Esophagus squamous epithelium (tissue), 5 donors: Measurements from ENCODE around the gene DEPDC4. TPM values are rescaled to one million over a fixed set of nuclear protein-coding genes. Genes with fewer than 3 reads are reported as not detected.
"Not testable (repeated sequence)": the region's sequence is repeated elsewhere in the genome, so short reads cannot be mapped to it uniquely, and the experiment has no call there.

Experiments
- DNase-seq: peaks from one replicate; lab custom pipeline; 2025; lab: John Stamatoyannopoulos, UW
- H3K27ac ChIP-seq, 4 donors: fragments of 200-600 bp; sonication (generic); one replicate each; pipeline ENCODE4 v1.5.1; 2016 to 2019; ENCODE audit warnings: mild to moderate bottlenecking in 1 of 4
- H3K27me3 ChIP-seq, 4 donors: fragments of 200-600 bp; sonication (generic); 1 replicate in 3 of 4; 2 replicates in 1 of 4; pipeline versions ENCODE4 v1.5.1 to v1.6.0; 2017 to 2021; ENCODE audit warnings: antibody characterized with exemption in 1 of 4
- H3K36me3 ChIP-seq, 3 donors: fragments of 200-600 bp; sonication (generic); one replicate each; pipeline ENCODE4 v1.5.1; 2016 to 2019
- H3K4me1 ChIP-seq, 3 donors: fragments of 200-600 bp; sonication (generic); one replicate each; pipeline ENCODE4 v1.5.1; 2017 to 2019
- H3K4me3 ChIP-seq, 4 donors: fragments of 200-600 bp; sonication (generic); 1 replicate in 3 of 4; 2 replicates in 1 of 4; pipeline ENCODE4 v1.5.1; 2016 to 2019; ENCODE audit warnings: mild to moderate bottlenecking in 2 of 4, moderate library complexity in 1 of 4
- H3K9me3 ChIP-seq, 3 donors: fragments of 200-600 bp; sonication (generic); one replicate each; pipeline ENCODE4 v1.5.1; 2016 to 2019
- CTCF ChIP-seq, 6 experiments: fragments of 450-650 bp in 4 of 6; fragments of 200-600 bp in 2 of 6; sonication (generic) in 2 of 6; IDR thresholded peaks; one replicate each; pipeline ENCODE4 v1.5.1; 2016 to 2019; ENCODE audit warnings: antibody characterized with exemption in 6 of 6, mild to moderate bottlenecking in 4 of 6, moderate library complexity in 4 of 6
- POLR2A ChIP-seq, 4 donors: fragments of 450-650 bp; IDR thresholded peaks; one replicate each; pipeline ENCODE4 v1.6.1; 2017; ENCODE audit warnings: antibody characterized with exemption in 4 of 4, mild to moderate bottlenecking in 4 of 4, moderate library complexity in 3 of 4
- WGBS, 2 donors: methylation state at CpG; one replicate each; pipeline ENCODE4 v1.1.5; 2018; 5-methylcytosine and 5-hydroxymethylcytosine counted together
- intact Hi-C: fragments of 100-400 bp; cut with DNase I; formaldehyde crosslinking; loops from one replicate; pipeline ENCODE4 v1.15.0; 2022
- total RNA-seq, 4 donors: library from RNA; depleted of rRNA; stranded (reverse); fragments of >200 nt; gene quantifications; one replicate each; pipeline ENCODE4 v1.1.0, GENCODE V29; 2016
- donor health status: DM: yes; HTN: yes; CAD: no.

The DEPDC4 gene
- total RNA-seq, 4 donors from 2014 or later = 0.76 to 1.1 (median 0.95) TPM; not detected in 1

- H3K9me3 ChIP-seq = no peaks in the 10 kb centered on the region
- peak overlapping the region; percentile 89 to 99 (median 98) for H3K27ac ChIP-seq
- 0% methylated on average over 9 to 14 of the region's 33 CpGs for WGBS, 2 donors
- H3K4me1 ChIP-seq = peaks cover 18 to 49% (median 23%) of the 10 kb centered on the region in 3 donors
- H3K27me3 ChIP-seq = no peaks in the 10 kb centered on the region
- TF ChIP-seq POLR2A (IDR thresholded peaks at IDR 0.05) = no peak
- DNase-seq = no peak
- H3K4me3 ChIP-seq = peak overlapping the region; percentile 55 to 99 (median 90)
- no peaks in the 10 kb centered on the region for H3K36me3 ChIP-seq
- intact Hi-C loops = no loop called here
Observed at GRCh38 chr12:100267603-100268281, 863 bp upstream of the DEPDC4 start.

GRCh38 chr12:100266585-100266834, 369 bp downstream of the DEPDC4 start:
- peak overlapping the region; percentile 55 to 99 (median 90) for H3K4me3 ChIP-seq
- H3K27me3 ChIP-seq = no peaks in the 10 kb centered on the region
- no peaks in the 10 kb centered on the region for H3K9me3 ChIP-seq
- TF ChIP-seq CTCF (IDR thresholded peaks at IDR 0.05) (no peak), POLR2A (IDR thresholded peaks at IDR 0.05) (no peak)
- 0% methylated on average over 3 to 4 of the region's 6 CpGs for WGBS, 2 donors
- H3K4me1 ChIP-seq = peaks cover 18 to 43% (median 23%) of the 10 kb centered on the region in 3 donors
- no peaks in the 10 kb centered on the region for H3K36me3 ChIP-seq
- DNase-seq = no peak
- intact Hi-C loops = no loop called here
- peak overlapping the region; percentile 89 to 99 (median 98) for H3K27ac ChIP-seq

- peak overlapping the region; percentile 89 to 99 (median 98) for H3K27ac ChIP-seq
- no peaks in the 10 kb centered on the region for H3K27me3 ChIP-seq
- intact Hi-C loops = no loop called here
- H3K9me3 ChIP-seq = no peaks in the 10 kb centered on the region
- WGBS, 2 donors = 64 to 70% methylated on average over 11 of the region's 11 CpGs
- peaks cover 18 to 37% (median 22%) of the 10 kb centered on the region in 3 donors for H3K4me1 ChIP-seq
- H3K36me3 ChIP-seq = no peaks in the 10 kb centered on the region
- H3K4me3 ChIP-seq = peak overlapping the region; percentile 55 to 99 (median 90)
- TF ChIP-seq CTCF (IDR thresholded peaks at IDR 0.05) = no peak
- TF ChIP-seq POLR2A (IDR thresholded peaks at IDR 0.05) = no peak
- no peak for DNase-seq
Observed at GRCh38 chr12:100265732-100266584, 921 bp downstream of the DEPDC4 start.

- H3K4me3 ChIP-seq, DNase-seq, H3K36me3 ChIP-seq, H3K27me3 ChIP-seq, H3K27ac ChIP-seq, intact Hi-C loops, H3K9me3 ChIP-seq: not testable (repeated sequence)
- 93 to 100% methylated on average over 5 of the region's 5 CpGs for WGBS, 2 donors
- H3K4me1 ChIP-seq = peaks cover 18 to 29% (median 20%) of the 10 kb centered on the region in 3 donors
Observed at GRCh38 chr12:100265107-100265506, 1.8 kb downstream of the DEPDC4 start.

GRCh38 chr12:100263131-100263530, 3.7 kb downstream of the DEPDC4 start:
- H3K9me3 ChIP-seq = no peaks in the 10 kb centered on the region
- H3K4me1 ChIP-seq = peaks cover 2 to 9% (median 5%) of the 10 kb centered on the region in 3 donors
- intact Hi-C loops = no loop called here
- H3K36me3 ChIP-seq = no peaks in the 10 kb centered on the region
- no peak overlapping the region for H3K4me3 ChIP-seq
- DNase-seq = no peak
- H3K27ac ChIP-seq = no peak overlapping the region
- no peaks in the 10 kb centered on the region for H3K27me3 ChIP-seq
- TF ChIP-seq CTCF (IDR thresholded peaks at IDR 0.05) = no peak
- TF ChIP-seq POLR2A (IDR thresholded peaks at IDR 0.05) = no peak
- WGBS, 2 donors = 83 to 85% methylated on average over 5 of the region's 5 CpGs

- WGBS, 2 donors = 86 to 96% methylated on average over 1 of the region's 1 CpG
- Histone ChIP-seq H3K27ac (no peak overlapping the region), H3K9me3 (no peaks in the 10 kb centered on the region), H3K4me1 (peaks cover 0 to 12% (median 0%) of the 10 kb centered on the region in 3 donors), H3K36me3 (no peaks in the 10 kb centered on the region), H3K4me3 (no peak overlapping the region), H3K27me3 (no peaks in the 10 kb centered on the region)
- TF ChIP-seq CTCF (IDR thresholded peaks at IDR 0.05) (no peak), POLR2A (IDR thresholded peaks at IDR 0.05) (no peak)
- no peak for DNase-seq
- intact Hi-C loops = no loop called here
Observed at GRCh38 chr12:100258127-100258526, 8.8 kb downstream of the DEPDC4 start.
